ENCODE results near the gene ZNF441.
"Not testable (repeated sequence)": the region's sequence is repeated elsewhere in the genome, so short reads cannot be mapped to it uniquely, and the experiment has no call there.

The ZNF441 gene

DNA sequence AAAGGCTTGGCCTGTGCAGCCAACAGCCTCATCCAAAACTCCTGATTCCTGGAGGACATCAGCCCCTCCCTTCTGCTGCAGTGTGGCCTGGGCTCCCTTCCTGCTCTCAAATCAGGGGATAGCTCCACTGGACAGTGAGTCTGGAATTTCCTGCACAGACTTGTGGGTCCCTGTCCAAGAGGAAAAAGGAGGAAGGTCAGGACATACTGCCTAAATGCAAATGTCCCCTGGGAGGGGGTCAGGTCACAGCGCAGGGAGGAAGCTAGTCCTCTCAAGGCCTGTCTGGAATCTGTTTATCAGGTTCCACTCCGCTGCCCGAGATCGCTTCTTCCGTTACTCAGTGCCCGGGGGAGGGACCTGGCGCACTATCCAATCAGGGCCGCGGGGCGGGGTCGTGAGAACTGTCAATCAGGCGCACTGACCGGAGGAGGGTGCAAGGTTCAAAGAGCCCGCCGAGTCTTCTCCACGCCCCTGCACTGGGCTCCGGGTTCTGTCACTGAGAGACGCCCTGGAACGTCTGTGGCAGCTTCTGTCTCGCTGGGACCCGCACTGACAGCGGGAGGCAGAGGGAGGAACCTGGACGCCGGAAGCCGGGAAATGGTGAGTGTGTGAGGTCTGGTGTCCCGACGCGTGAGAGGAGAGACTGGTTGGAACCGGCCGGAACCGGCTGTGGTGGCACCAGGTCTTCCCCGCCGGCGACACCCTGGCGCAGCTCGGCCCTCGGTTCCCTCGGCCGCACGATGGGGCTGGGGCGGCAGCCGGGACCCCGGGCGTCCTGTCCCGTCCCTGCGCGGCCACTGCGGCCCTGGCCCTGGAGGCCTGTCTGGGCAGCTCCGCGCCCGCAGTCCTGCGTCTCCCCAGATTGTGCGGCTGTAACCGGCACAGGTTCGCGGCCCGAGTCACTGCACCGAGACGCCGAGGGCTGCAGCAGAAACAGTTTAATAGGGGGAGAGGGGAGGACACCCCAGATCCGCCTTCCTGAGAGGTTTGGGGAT lies at the start of gene ZNF441:
TSS of gene ZNF441 (plus strand) at position 404 of the 995 bp plus-strand sequence. CDS start at position 598, 194 bp downstream.
- DNase-seq: peak; percentile 10

DNA sequence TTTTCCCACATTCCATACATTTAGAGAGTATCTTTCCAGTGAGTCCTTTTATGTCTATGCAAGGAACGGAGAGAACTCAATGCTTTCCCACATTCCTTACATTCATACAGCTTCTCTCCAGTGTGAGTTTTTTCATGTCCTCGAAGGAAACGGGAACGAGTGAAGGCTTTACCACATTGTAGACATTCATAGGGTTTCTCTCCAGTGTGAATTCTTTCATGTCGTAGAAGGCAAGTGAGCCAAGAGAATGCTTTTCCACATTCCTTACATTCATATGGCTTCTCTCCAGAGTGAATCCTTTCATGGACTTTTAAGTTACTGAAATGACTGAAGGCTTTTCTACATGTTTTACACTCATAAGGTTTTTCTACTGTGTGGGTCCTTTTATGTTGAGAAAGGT lies 45.1 kb upstream of the ZNF441 start:
- DNase-seq: no peak

- DNase-seq: no peak
These were observed 44.4 kb upstream of the ZNF441 start for GRCh38 chr19:11722414-11722813.

GRCh38 chr19:11729586-11729985 lies 37.2 kb upstream of the ZNF441 start:
- DNase-seq: no peak

- DNase-seq: no peak
These were observed 31.4 kb upstream of the ZNF441 start for GRCh38 chr19:11735375-11735774.

DNA sequence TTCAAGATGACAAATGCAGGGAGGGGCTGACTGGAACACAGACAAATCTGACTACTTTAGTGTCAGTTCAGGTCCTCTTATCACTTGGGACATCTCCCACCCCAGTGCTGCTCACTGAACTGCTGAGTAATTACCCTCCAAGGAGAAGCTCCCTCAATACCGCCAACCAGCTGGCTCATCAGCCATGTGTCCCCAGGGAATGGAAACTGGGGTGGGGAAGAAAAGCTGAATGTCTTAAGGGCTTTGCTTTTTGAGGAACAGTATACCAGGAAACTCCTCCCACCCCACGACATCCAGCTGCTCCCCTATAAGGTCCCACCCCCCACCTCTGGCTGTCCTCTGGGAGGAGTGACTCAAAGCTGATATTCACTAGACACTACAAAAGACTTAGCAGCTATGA lies 30.1 kb upstream of the ZNF441 start:
- DNase-seq: no peak

DNA sequence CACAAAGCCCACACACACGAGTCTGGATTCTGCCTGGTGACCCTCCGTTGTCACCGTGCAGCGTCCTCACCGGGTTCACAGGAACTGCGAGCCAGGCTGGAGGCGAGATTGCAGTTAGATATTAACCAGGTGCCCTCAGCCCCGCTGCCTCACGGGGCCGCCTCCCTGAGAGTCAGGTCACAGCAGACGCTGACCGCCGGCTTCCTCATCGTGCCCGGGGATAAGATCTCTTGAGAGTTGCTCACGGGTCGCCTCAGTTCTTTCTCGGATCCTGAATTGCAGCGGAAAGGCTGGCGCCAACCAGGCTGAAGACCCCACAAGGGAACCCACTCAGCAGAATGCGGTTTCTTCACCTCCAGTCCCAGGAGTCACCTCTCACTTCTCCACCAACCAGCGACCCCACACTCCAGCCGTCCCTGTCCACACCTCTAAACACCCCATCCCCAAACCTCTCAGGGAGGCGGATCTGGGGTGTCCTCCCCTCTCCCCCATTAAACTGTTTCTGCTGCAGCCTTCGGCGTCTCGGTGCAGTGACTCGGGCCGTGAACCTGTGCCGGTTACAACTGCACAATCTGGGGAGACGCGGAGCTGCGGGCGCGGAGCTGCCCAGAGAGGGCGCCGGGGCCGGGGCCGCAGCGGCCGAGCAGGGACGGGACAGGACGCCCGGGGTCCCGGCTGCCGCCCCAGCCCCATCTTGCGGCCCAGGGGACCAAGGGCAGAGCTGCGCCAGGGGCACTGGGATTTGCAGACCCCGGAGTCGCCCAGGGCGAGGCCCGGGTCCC lies 28.6 kb upstream of the ZNF441 start:
- DNase-seq: no peak

GRCh38 chr19:11738746-11739620 lies 27.8 kb upstream of the ZNF441 start, which contains the start of gene ZNF823:
TSS of gene ZNF823 (minus strand) at chr19:11738946. CDS start at chr19:11738819, 127 bp downstream.
- peak; percentile 89 for DNase-seq

- no peak for DNase-seq
These were observed 20.9 kb upstream of the ZNF441 start for GRCh38 chr19:11745869-11746268.

- no peak for DNase-seq
These were observed 19.5 kb upstream of the ZNF441 start for GRCh38 chr19:11747277-11747676.

DNA sequence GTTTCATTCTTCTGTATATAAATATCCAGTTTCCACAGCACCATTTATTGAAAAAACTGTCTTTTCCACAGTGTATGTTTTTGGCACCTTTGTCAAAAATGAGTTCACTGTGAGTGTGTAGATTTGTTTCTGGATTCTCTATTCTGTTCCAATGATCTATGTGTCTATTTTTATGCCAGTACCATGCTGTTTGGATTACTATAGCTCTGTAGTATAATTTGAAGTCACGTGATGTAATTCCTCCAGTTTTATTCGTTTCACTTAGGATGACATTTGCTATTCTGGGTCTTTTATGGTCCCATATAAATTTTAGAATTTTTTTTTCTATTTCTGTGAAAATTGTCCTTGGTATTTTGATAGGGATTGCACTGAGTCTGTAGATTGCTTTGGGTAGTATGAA lies 17.0 kb upstream of the ZNF441 start:
- DNase-seq: no peak

DNA sequence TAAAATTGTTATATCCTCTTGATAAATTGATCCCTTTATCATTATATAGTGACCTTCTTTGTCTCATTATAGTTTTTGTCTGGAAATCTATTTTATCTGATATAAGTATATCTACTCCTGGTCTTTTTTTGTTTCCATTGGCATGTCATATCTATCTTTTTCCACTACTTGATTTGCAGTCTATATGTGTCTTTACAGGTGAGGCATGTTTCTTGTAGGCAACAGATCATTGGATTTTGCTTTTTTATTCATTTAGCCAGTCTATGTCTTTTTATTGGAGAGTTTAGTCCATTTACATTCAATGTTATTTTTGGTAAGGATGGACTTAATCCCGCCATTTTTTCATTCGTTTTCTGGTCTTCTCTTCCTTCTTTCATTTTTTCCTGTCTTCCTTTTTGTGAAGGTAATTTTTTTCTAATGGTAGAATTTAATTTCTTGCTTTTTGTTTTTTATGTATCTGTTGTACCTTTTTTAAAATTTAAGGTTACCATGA lies 14.5 kb upstream of the ZNF441 start:
- DNase-seq: no peak

GRCh38 chr19:11754663-11755062 lies 12.1 kb upstream of the ZNF441 start:
- no peak for DNase-seq

- no peak for DNase-seq
These were observed 9.8 kb upstream of the ZNF441 start for GRCh38 chr19:11756965-11757364.

GRCh38 chr19:11759805-11760204 lies 7.0 kb upstream of the ZNF441 start:
- no peak for DNase-seq

GRCh38 chr19:11763117-11763516 lies 3.7 kb upstream of the ZNF441 start:
- DNase-seq: no peak

DNA sequence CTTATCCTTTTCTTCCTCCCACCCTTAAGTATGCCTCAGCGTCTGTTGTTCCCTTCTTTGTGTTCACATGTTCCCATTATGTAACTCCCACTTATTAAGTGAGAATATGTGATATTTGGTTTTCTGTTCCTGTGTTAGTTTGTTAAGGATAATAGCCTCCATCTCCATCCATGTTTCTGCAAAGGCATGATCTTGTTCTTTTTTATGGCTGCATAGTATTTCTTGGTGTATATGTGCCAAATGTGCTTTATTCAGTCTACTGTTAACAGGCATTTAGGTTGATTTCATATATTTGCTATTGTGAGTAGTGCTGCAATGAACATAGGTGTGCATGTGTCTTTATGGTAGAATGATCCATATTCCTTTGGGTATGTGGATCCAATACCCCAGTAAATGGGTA lies 3.2 kb upstream of the ZNF441 start:
- no peak for DNase-seq

DNA sequence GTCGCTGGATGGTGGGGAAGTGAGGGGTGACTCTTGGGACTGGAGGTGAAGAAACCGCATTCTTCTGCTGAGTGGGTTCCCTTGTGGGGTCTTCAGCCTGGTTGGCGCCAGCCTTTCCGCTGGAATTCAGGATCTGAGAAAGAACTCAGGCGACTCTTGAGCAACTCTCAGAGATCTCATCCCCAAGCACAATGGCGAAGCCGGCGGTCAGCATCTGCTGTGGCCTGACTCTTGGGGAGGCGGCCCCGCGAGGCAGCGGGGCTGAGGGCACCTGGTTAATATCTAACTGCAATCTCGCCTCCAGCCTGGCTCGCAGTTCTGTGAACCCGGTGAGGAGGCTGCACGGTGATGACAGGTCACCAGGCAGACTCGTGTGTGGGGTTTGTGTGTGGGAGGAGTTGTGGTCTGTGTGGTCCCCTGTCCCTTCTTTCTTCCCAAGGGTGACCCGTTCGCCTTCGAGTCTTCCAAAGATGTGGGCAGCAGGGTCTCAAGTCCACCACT lies 883 bp downstream of the ZNF441 start:
- DNase-seq: no peak

GRCh38 chr19:11769995-11770394 lies 3.2 kb downstream of the ZNF441 start:
- DNase-seq: no peak

GRCh38 chr19:11771520-11771919 lies 4.7 kb downstream of the ZNF441 start:
- not testable (repeated sequence) for DNase-seq

DNA sequence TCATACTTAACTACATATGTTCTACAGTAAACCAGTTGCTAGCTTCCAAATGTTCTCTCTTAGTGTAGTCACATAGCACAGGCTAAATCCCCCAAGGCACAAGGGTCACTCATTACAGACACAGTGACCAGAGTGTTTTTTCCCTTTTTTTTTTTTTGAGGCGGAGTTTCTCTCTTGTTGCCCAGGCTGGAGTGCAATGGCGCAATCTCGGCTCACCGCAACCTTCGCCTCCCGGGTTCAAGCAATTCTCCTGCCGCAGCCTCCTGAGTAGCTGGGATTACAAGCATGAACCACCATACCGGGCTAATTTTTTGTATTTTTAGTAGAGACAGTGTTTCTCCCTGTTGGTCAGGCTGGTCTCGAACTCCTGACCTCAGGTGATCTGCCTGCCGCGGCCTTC lies 9.9 kb downstream of the ZNF441 start:
- not testable (repeated sequence) for DNase-seq

DNA sequence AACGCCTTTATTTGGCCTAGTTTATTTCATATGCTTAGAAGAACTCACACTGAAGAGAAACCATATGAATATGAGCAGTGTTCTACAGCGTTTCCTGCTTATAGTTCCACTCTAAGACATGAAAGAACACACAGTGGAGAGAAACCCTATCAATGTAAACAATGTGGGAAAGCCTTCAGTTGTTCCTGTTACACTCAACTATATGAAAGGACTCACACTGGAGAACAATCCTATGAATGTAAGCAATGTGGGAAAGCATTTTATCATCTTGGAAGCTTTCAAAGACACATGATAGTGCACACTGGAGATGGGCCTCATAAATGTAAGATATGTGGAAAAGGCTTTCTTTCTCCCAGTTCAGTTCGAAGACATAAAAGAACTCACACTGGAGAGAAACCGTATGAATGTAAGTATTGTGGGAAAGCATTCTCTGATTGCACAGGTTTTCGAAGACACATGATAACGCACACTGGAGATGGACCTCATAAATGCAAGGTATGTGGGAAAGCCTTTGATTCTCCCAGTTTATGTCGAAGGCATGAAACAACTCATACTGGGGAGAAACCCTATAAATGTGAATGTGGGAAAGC lies 13.7 kb downstream of the ZNF441 start:
- no peak for DNase-seq
